Sciatic nerve (tissue), 2 donors: ENCODE data around the gene BCL3. TPM values are rescaled to one million over a fixed set of nuclear protein-coding genes. Genes with fewer than 3 reads are reported as not detected.

Experiments
- ATAC-seq: fragments of 200-7000 bp; cut with Tn5 transposase; one replicate; pipeline ENCODE4 v1.9.1; 2020; ENCODE audit warnings: mild to moderate bottlenecking, moderate library complexity
- DNase-seq: peaks from one replicate; pipeline ENCODE4 v3.0.0-alpha.2; 2020; ENCODE audit warnings: low spot score
- intact Hi-C: fragments of 100-400 bp; cut with DNase I; formaldehyde crosslinking; loops from one replicate; pipeline ENCODE4 v1.14.2; 2022
- total RNA-seq: library from RNA; stranded (reverse); fragmentation: NEBNext Ultra II Directional; extraction: Animal tissue kit (Norgen Biotek cat#: 25700); gene quantifications from one replicate; pipeline ENCODE4 v1.2.1, GENCODE V29; 2021
- donor health status: DM: no; HTN: no; CAD: no.
- donor health status: DM: no; HTN: no; CAD: no.

Gene BCL3
- total RNA-seq, 1 donor from 2014 or later: 117 TPM

GRCh38 chr19:44737238-44738071, 11.1 kb upstream of the BCL3 start:
- DNase-seq: no peak
- intact Hi-C loops: no loop called here
- no peak for ATAC-seq

GRCh38 chr19:44738136-44738535, 10.4 kb upstream of the BCL3 start:
- intact Hi-C loops: no loop called here
- DNase-seq: no peak
- ATAC-seq: no peak

GRCh38 chr19:44738603-44739558, 9.6 kb upstream of the BCL3 start:
- ATAC-seq (no peak), DNase-seq (no peak)
- intact Hi-C loops: no loop called here

- intact Hi-C loops: no loop called here
- ATAC-seq (no peak), DNase-seq (no peak)
These were observed 8.1 kb upstream of the BCL3 start for GRCh38 chr19:44740351-44740824.

GRCh38 chr19:44741258-44741731, 7.2 kb upstream of the BCL3 start:
- ATAC-seq (peak; percentile 11), DNase-seq (no peak)
- intact Hi-C loops: no loop called here

GRCh38 chr19:44741841-44742329, 6.6 kb upstream of the BCL3 start:
- intact Hi-C loops: no loop called here
- ATAC-seq (peak; percentile 97), DNase-seq (peak; percentile 98)

GRCh38 chr19:44742330-44743061, 6.0 kb upstream of the BCL3 start:
- intact Hi-C loops: no loop called here
- ATAC-seq (no peak), DNase-seq (no peak)

GRCh38 chr19:44744871-44745332, 3.6 kb upstream of the BCL3 start:
- no peak for ATAC-seq

GRCh38 chr19:44745341-44745831, 3.1 kb upstream of the BCL3 start:
- intact Hi-C loops: no loop called here
- ATAC-seq (peak; percentile 45), DNase-seq (peak; percentile 88)

More at GRCh38 chr19:44744871-44745332, 3.6 kb upstream of the BCL3 start:
- intact Hi-C loops: no loop called here
- no peak for DNase-seq

GRCh38 chr19:44745887-44746600, 2.5 kb upstream of the BCL3 start:
- DNase-seq: no peak
- intact Hi-C loops: no loop called here
- no peak for ATAC-seq

- intact Hi-C loops: no loop called here
- DNase-seq: no peak
These were observed 1.9 kb upstream of the BCL3 start for GRCh38 chr19:44746616-44746945.

GRCh38 chr19:44746946-44747738, 1.4 kb upstream of the BCL3 start:
- DNase-seq (peak; percentile 97), ATAC-seq (peak; percentile 96)
- intact Hi-C loops: no loop called here

More at GRCh38 chr19:44746616-44746945, 1.9 kb upstream of the BCL3 start:
- no peak for ATAC-seq

- intact Hi-C loops: no loop called here
- peak; percentile 83 for DNase-seq
- peak; percentile 29 for ATAC-seq
These were observed 626 bp upstream of the BCL3 start for GRCh38 chr19:44747739-44748425.

- DNase-seq: no peak
- intact Hi-C loops: no loop called here
- no peak for ATAC-seq
These were observed 784 bp downstream of the BCL3 start for GRCh38 chr19:44749292-44749691.

- ATAC-seq (no peak), DNase-seq (no peak)
- intact Hi-C loops: no loop called here
These were observed 1.5 kb downstream of the BCL3 start for GRCh38 chr19:44749994-44750393.

GRCh38 chr19:44752123-44752815, 3.8 kb downstream of the BCL3 start:
- DNase-seq: no peak
- no peak for ATAC-seq
- intact Hi-C loops: no loop called here
